ENCODE measurements around the gene ROBO2.

GRCh38 chr3:76997733-76998132 lies 42.2 kb upstream of the ROBO2 start:
- TF ChIP-seq CTCF (IDR thresholded peaks at IDR 0.05; ENCODE audit: poor library complexity) (no peak), EZH2 (IDR thresholded peaks at IDR 0.05; ENCODE audit: borderline replicate concordance) (no peak), EZH2phosphoT487 (IDR thresholded peaks at IDR 0.05; ENCODE audit: low read depth, severe bottlenecking, unreplicated experiment) (no peak)

Data from hepatocyte (in vitro differentiated cells).